Amniotic stem cell (primary cell): Measurements from ENCODE around the gene LHX3.
"Not testable (repeated sequence)": the region's sequence is repeated elsewhere in the genome, so short reads cannot be mapped to it uniquely, and the experiment has no call there.

Experiments used
- DNase-seq: peaks from one replicate; lab custom pipeline; 2025; lab: John Stamatoyannopoulos, UW

LHX3 gene

GRCh38 chr9:136153381-136154065 lies 51.4 kb downstream of the LHX3 start:
- DNase-seq = no peak

GRCh38 chr9:136152931-136153330 lies 52.0 kb downstream of the LHX3 start:
- no peak for DNase-seq

- no peak for DNase-seq
Measured at GRCh38 chr9:136152543-136152866, 52.4 kb downstream of the LHX3 start.

- no peak for DNase-seq
Measured at GRCh38 chr9:136151848-136152542, 52.9 kb downstream of the LHX3 start.

GRCh38 chr9:136151214-136151804 lies 53.6 kb downstream of the LHX3 start:
- DNase-seq = no peak

- DNase-seq = not testable (repeated sequence)
Measured at GRCh38 chr9:136150664-136151213, 54.2 kb downstream of the LHX3 start.

- DNase-seq = no peak
Measured at GRCh38 chr9:136149853-136150252, 55.1 kb downstream of the LHX3 start.

GRCh38 chr9:136149337-136149736 lies 55.6 kb downstream of the LHX3 start:
- no peak for DNase-seq

GRCh38 chr9:136148766-136149165 lies 56.2 kb downstream of the LHX3 start:
- no peak for DNase-seq

GRCh38 chr9:136147890-136148714 lies 56.8 kb downstream of the LHX3 start:
- DNase-seq = no peak

GRCh38 chr9:136147038-136147889 lies 57.7 kb downstream of the LHX3 start:
- DNase-seq = no peak
